Esophagus muscularis mucosa (tissue), 4 donors: ENCODE results near the gene IRF9. TPM values are rescaled to one million over a fixed set of nuclear protein-coding genes. Genes with fewer than 3 reads are reported as not detected.

Experiments used
- DNase-seq: peaks from one replicate; pipeline ENCODE4 v3.0.0-alpha.2; 2017; ENCODE audit errors: extremely low spot score
- H3K27ac ChIP-seq, 4 donors: fragments of 200-600 bp; sonication (generic); replicated peaks in 1 of 4; 1 replicate in 3 of 4; 2 replicates in 1 of 4; pipeline ENCODE4 v1.5.1; 2016 to 2019; ENCODE audit warnings: mild to moderate bottlenecking in 1 of 4
- H3K27me3 ChIP-seq, 4 donors: fragments of 200-600 bp; sonication (generic); one replicate each; pipeline versions ENCODE4 v1.5.1 to v1.6.0; 2016 to 2019
- H3K36me3 ChIP-seq, 4 donors: fragments of 200-600 bp; sonication (generic); one replicate each; pipeline ENCODE4 v1.5.1; 2016 to 2019
- H3K4me1 ChIP-seq, 4 donors: fragments of 200-600 bp; sonication (generic); one replicate each; pipeline ENCODE4 v1.5.1; 2016 to 2019
- H3K4me3 ChIP-seq, 4 donors: fragments of 200-600 bp; sonication (generic); 1 replicate in 2 of 4; 2 replicates in 2 of 4; pipeline ENCODE4 v1.5.1; 2016 to 2019; ENCODE audit warnings: mild to moderate bottlenecking in 4 of 4, moderate library complexity in 1 of 4
- H3K9me3 ChIP-seq, 4 donors: fragments of 200-600 bp; sonication (generic); 1 replicate in 3 of 4; 2 replicates in 1 of 4; pipeline ENCODE4 v1.5.1; 2016 to 2019
- EP300 ChIP-seq: sonication (generic); formaldehyde crosslinking; IDR thresholded peaks from one replicate; pipeline ENCODE4 v1.6.1; 2017; ENCODE audit warnings: antibody characterized with exemption
- POLR2A ChIP-seq: fragments of 450-650 bp; IDR thresholded peaks from one replicate; pipeline ENCODE4 v1.6.1; 2017; ENCODE audit warnings: antibody characterized with exemption, moderate library complexity, mild to moderate bottlenecking, low read depth
- POLR2AphosphoS5 ChIP-seq, 2 donors: sonication (generic); formaldehyde crosslinking; IDR thresholded peaks; one replicate each; pipeline ENCODE4 v1.6.1; 2017; ENCODE audit warnings: antibody characterized with exemption in 2 of 2
- WGBS: methylation state at CpG from one replicate; pipeline ENCODE4 v1.1.5; 2018; 5-methylcytosine and 5-hydroxymethylcytosine counted together
- intact Hi-C: fragments of 100-400 bp; cut with DNase I; formaldehyde crosslinking; loops from one replicate; pipeline ENCODE4 v1.15.1; 2023
- total RNA-seq, 4 donors: library from RNA; depleted of rRNA; stranded (reverse); fragments of >200 nt; gene quantifications; one replicate each; pipeline versions ENCODE4 v1.1.0 to v1.2.1, GENCODE V29; 2016
- TF ChIP-seq, protein P1 (sequence below), 3 experiments: fragments of 200-600 bp in 2 of 3; fragments of 450-650 bp in 1 of 3; sonication (generic) in 2 of 3; IDR thresholded peaks; one replicate each; pipeline ENCODE4 v1.5.1; 2017 to 2019; ENCODE audit warnings: antibody characterized with exemption in 3 of 3, mild to moderate bottlenecking in 2 of 3, moderate library complexity in 1 of 3

IRF9 gene
- total RNA-seq, 4 donors from 2014 or later, result 39.5 to 78.3 (median 63.2) TPM

DNA sequence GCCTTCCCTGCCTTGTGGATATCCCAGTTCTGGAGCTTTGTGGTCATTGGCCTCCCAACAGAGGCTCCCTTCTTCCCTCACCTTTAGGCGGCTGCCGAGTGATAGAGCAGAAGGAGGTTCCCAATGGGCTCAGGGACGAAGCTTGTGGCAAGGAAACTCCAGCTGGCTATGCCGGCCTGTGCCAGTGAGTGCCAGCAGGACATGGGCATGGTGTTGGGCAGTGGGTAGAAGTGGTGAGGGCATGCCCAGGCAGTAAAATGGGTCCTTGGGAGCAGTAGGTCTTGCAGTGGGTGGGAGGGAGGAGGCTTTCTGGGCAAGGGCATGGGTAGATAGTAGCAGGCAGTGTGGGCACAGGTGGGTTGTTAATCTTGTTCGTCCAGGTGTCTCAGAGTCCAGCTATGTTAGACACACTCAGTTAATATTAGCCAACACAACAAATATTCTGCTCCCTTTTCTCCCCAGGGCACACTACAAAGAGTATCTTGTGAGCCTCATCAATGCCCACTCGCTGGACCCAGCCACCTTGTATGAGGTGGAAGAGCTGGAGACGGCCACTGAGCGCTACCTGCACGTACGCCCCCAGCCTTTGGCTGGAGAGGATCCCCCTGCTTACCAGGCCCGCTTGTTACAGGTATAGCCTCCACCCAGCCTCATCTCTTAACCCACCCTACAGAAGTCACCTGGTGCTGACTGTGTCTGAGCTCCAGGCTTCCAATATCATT is 1.1 kb upstream of the IRF9 start:
- H3K27ac ChIP-seq, result peak overlapping the region; percentile 88 to 92 (median 90)
- no peak for DNase-seq
- no peak overlapping the region for H3K4me3 ChIP-seq
- intact Hi-C loops, result loop anchor here (5.0 kb wide), 1 partner anchor 53 kb away; no protein-coding TSS in a partner anchor
- H3K27me3 ChIP-seq, result no peaks in the 10 kb centered on the region
- peaks cover 27 to 45% (median 38%) of the 10 kb centered on the region in 4 donors for H3K4me1 ChIP-seq
- WGBS, result 82% methylated on average over 10 of the region's 11 CpGs
- H3K36me3 ChIP-seq, result peaks cover 64 to 77% (median 72%) of the 10 kb centered on the region in 4 donors
- TF ChIP-seq POLR2AphosphoS5 (IDR thresholded peaks at IDR 0.05) (no peak), POLR2A (no peak), EP300 (no peak)
- TF ChIP-seq, protein P1, sequence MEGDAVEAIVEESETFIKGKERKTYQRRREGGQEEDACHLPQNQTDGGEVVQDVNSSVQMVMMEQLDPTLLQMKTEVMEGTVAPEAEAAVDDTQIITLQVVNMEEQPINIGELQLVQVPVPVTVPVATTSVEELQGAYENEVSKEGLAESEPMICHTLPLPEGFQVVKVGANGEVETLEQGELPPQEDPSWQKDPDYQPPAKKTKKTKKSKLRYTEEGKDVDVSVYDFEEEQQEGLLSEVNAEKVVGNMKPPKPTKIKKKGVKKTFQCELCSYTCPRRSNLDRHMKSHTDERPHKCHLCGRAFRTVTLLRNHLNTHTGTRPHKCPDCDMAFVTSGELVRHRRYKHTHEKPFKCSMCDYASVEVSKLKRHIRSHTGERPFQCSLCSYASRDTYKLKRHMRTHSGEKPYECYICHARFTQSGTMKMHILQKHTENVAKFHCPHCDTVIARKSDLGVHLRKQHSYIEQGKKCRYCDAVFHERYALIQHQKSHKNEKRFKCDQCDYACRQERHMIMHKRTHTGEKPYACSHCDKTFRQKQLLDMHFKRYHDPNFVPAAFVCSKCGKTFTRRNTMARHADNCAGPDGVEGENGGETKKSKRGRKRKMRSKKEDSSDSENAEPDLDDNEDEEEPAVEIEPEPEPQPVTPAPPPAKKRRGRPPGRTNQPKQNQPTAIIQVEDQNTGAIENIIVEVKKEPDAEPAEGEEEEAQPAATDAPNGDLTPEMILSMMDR (IDR thresholded peaks at IDR 0.05), result no peak
- no peaks in the 10 kb centered on the region for H3K9me3 ChIP-seq

DNA sequence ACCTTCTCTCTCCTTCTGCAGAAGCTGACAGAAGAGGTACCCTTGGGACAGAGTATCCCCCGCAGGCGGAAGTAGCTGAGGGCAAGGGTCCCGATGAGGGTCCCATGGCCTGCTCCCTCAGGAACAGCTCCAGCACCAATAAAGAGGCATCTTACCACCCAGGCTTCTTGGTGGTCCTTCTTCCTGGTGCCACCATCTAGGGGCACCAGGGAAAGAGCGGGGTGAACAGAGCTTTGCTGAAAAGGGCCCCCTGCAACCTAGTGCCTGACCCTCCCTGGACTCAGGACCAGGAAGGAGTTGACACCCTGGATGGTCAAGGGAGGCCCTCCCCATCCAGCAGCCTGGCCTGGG is 591 bp upstream of the IRF9 start:
- Histone ChIP-seq H3K36me3 (peaks cover 64 to 77% (median 72%) of the 10 kb centered on the region in 4 donors), H3K9me3 (no peaks in the 10 kb centered on the region), H3K4me3 (peak overlapping the region in 1 of 4 donors; percentile 66), H3K27me3 (no peaks in the 10 kb centered on the region), H3K4me1 (peaks cover 27 to 48% (median 39%) of the 10 kb centered on the region in 4 donors), H3K27ac (peak overlapping the region; percentile 88 to 92 (median 90))
- DNase-seq, result no peak
- intact Hi-C loops, result loop anchor here (5.0 kb wide), 1 partner anchor 53 kb away; no protein-coding TSS in a partner anchor
- 86% methylated on average over 1 of the region's 4 CpGs for WGBS
- no peak for TF ChIP-seq POLR2A
- TF ChIP-seq EP300, result no peak
- TF ChIP-seq POLR2AphosphoS5 (IDR thresholded peaks at IDR 0.05), result no peak
- TF ChIP-seq, protein P1 (IDR thresholded peaks at IDR 0.05), result no peak

DNA sequence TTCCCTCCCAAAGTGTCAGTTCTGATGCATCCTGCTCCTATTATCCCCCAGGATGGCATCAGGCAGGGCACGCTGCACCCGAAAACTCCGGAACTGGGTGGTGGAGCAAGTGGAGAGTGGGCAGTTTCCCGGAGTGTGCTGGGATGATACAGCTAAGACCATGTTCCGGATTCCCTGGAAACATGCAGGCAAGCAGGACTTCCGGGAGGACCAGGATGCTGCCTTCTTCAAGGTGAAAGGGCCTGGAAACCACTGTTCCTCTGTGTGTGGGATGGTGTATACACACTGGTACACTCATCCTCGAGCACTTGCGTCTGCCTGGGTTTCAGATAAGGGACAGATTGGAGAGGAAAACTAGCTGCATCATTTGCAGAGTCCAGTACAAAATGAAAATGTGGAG is 1.0 kb downstream of the IRF9 start:
- peak overlapping the region; percentile 66 to 73 (median 69) for H3K4me3 ChIP-seq
- H3K27ac ChIP-seq, result peak overlapping the region; percentile 88 to 92 (median 90)
- no peaks in the 10 kb centered on the region for H3K27me3 ChIP-seq
- peaks cover 27 to 48% (median 39%) of the 10 kb centered on the region in 4 donors for H3K4me1 ChIP-seq
- TF ChIP-seq POLR2AphosphoS5 (IDR thresholded peaks at IDR 0.05) (no peak), EP300 (no peak)
- TF ChIP-seq, protein P1 (IDR thresholded peaks at IDR 0.05), result no peak
- no CpG with 5 or more reads among the region's 8 CpGs for WGBS
- H3K9me3 ChIP-seq, result no peaks in the 10 kb centered on the region
- DNase-seq, result no peak
- H3K36me3 ChIP-seq, result peaks cover 64 to 77% (median 72%) of the 10 kb centered on the region in 4 donors
- intact Hi-C loops, result loop anchor here (5.0 kb wide), 1 partner anchor 55 kb away; no protein-coding TSS in a partner anchor

DNA sequence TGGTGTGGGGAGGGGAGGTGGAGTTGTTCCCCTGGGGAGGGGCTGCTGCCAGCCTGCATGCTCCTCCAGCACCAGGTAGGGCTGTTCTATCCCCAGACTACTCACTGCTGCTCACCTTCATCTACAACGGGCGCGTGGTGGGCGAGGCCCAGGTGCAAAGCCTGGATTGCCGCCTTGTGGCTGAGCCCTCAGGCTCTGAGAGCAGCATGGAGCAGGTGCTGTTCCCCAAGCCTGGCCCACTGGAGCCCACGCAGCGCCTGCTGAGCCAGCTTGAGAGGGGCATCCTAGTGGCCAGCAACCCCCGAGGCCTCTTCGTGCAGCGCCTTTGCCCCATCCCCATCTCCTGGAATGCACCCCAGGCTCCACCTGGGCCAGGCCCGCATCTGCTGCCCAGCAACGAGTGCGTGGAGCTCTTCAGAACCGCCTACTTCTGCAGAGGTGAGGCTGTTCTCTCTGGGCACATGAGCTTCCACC is 3.5 kb downstream of the IRF9 start:
- no peaks in the 10 kb centered on the region for H3K9me3 ChIP-seq
- TF ChIP-seq EP300 (no peak), POLR2AphosphoS5 (IDR thresholded peaks at IDR 0.05) (no peak), POLR2A (no peak)
- TF ChIP-seq, protein P1 (IDR thresholded peaks at IDR 0.05), result no peak
- H3K4me1 ChIP-seq, result peaks cover 27 to 48% (median 39%) of the 10 kb centered on the region in 4 donors
- H3K4me3 ChIP-seq, result no peak overlapping the region
- WGBS, result 95% methylated on average over 9 of the region's 14 CpGs
- no peak overlapping the region for H3K27ac ChIP-seq
- intact Hi-C loops, result loop anchor here (5.0 kb wide), 1 partner anchor 57 kb away; no protein-coding TSS in a partner anchor
- peaks cover 52 to 81% (median 72%) of the 10 kb centered on the region in 4 donors for H3K36me3 ChIP-seq
- DNase-seq, result no peak
- H3K27me3 ChIP-seq, result no peaks in the 10 kb centered on the region
